GM12878 (cell line): ENCODE results near the gene NCKAP5L. TPM values are rescaled to one million over a fixed set of nuclear protein-coding genes. Genes with fewer than 3 reads are reported as not detected.

Source experiments
- ATAC-seq: fragments of 200-7000 bp; cut with Tn5 transposase; 3 replicates; pipeline ENCODE4 v1.9.1; 2020; ENCODE audit warnings: mild to moderate bottlenecking, moderate library complexity
- BruUV-seq: library from RNA; stranded (reverse); fragments of 400-500 nt; replicated peaks from 2 replicates; lab custom pipeline; 2021; lab: Mats Ljungman, UMichigan
- CTCF ChIA-PET: fragments of 300-600 bp; sonication (Branson Sonifier 250); formaldehyde crosslinking; extraction: SDS; loops from one replicate; lab custom pipeline; 2021; ENCODE audit warnings: inconsistent platforms; lab: Yijun Ruan, JAX
- POLR2A ChIA-PET: fragments of 350-600 bp; formaldehyde crosslinking; extraction: SDS; loops from one replicate; lab custom pipeline; 2021; ENCODE audit warnings: inconsistent platforms; lab: Charles Lee
- RAD21 ChIA-PET: fragments of 300-600 bp; sonication (Branson Sonifier 250); formaldehyde crosslinking; loops from one replicate; lab custom pipeline; 2023; ENCODE audit warnings: antibody characterized with exemption; ENCODE audit not compliant: unreplicated experiment; lab: Charles Lee
- SMC1A ChIA-PET: fragments of 300-600 bp; sonication (Branson Sonifier 250); formaldehyde crosslinking; loops from one replicate; lab custom pipeline; 2023; ENCODE audit not compliant: unreplicated experiment, uncharacterized antibody; lab: Charles Lee
- DNase-seq: peaks from one replicate; pipeline ENCODE4 v3.0.0-alpha.2; 2011; ENCODE audit warnings: low read depth, low spot score
- FAIRE-seq: peaks from 3 replicates; lab custom pipeline; 2011; peaks lifted over from hg19 to GRCh38; lab: Jason Lieb, UNC
- H2AFZ ChIP-seq: 2 replicates; pipeline ENCODE4 v1.6.0; 2011; ENCODE audit warnings: low read depth, low read length, control low read depth; ENCODE audit not compliant: control insufficient read depth
- H3K27ac ChIP-seq: 2 replicates; pipeline ENCODE4 v1.5.1; 2011; ENCODE audit warnings: control low read depth; ENCODE audit not compliant: control insufficient read depth, insufficient read depth
- H3K27me3 ChIP-seq, 2 experiments: replicated peaks in 1 of 2; 2 replicates each; pipeline versions ENCODE4 v1.6.0 to v1.6.1; 2011; ENCODE audit warnings: low read length in 1 of 2; ENCODE audit not compliant: control insufficient read depth in 2 of 2, insufficient read depth in 2 of 2
- H3K36me3 ChIP-seq, 2 experiments: 2 replicates each; pipeline ENCODE4 v1.5.1; 2011; ENCODE audit warnings: low read length in 1 of 2; ENCODE audit not compliant: control insufficient read depth in 2 of 2, insufficient read depth in 2 of 2
- H3K4me1 ChIP-seq: 2 replicates; pipeline ENCODE4 v1.6.1; 2011; ENCODE audit warnings: mild to moderate bottlenecking, low read length, moderate library complexity, mixed read lengths; ENCODE audit not compliant: control insufficient read depth, insufficient read depth
- H3K4me2 ChIP-seq: 2 replicates; pipeline ENCODE4 v1.6.0; 2011; ENCODE audit warnings: control low read depth; ENCODE audit not compliant: control insufficient read depth, insufficient read depth
- H3K4me3 ChIP-seq: fragments of 200-600 bp; sonication (generic); 2 replicates; pipeline ENCODE4 v1.5.1; 2016
- H3K79me2 ChIP-seq: 2 replicates; pipeline ENCODE4 v1.6.0; 2011; ENCODE audit warnings: low read length; ENCODE audit not compliant: control insufficient read depth, insufficient read depth
- H3K9ac ChIP-seq: 2 replicates; pipeline ENCODE4 v1.8.0; 2011; ENCODE audit warnings: low read length, control low read depth, mixed read lengths; ENCODE audit not compliant: control insufficient read depth, insufficient read depth
- H3K9me3 ChIP-seq: replicated peaks from 3 replicates; pipeline ENCODE4 v1.5.1; 2011; ENCODE audit warnings: mild to moderate bottlenecking, low read length; ENCODE audit not compliant: control insufficient read depth, insufficient read depth
- H4K20me1 ChIP-seq: 2 replicates; pipeline ENCODE4 v1.6.0; 2011; ENCODE audit not compliant: control insufficient read depth, insufficient read depth
- CEBPB ChIP-seq, 2 experiments: fragments of 150-350 bp in 1 of 2; IDR thresholded peaks; 2 replicates each; pipeline ENCODE4 v1.6.1; 2012 to 2014; ENCODE audit warnings: low read depth in 2 of 2, low read length in 2 of 2, borderline replicate concordance in 1 of 2, inconsistent platforms in 1 of 2
- CEBPZ ChIP-seq: fragments of 150-350 bp; IDR thresholded peaks from 2 replicates; pipeline ENCODE4 v1.6.1; 2016; ENCODE audit warnings: low read depth, low read length
- FOXM1 ChIP-seq: IDR thresholded peaks from 2 replicates; pipeline ENCODE4 v1.6.1; 2012; ENCODE audit warnings: low read depth, mild to moderate bottlenecking, inconsistent platforms, low read length, moderate library complexity
- JUND ChIP-seq: IDR thresholded peaks from 2 replicates; pipeline ENCODE4 v1.6.1; 2012; ENCODE audit warnings: low read depth, mild to moderate bottlenecking, low read length, improper control_type of control experiment, moderate library complexity
- KDM1A ChIP-seq: fragments of 200-600 bp; sonication (generic); IDR thresholded peaks from 2 replicates; pipeline ENCODE4 v1.6.1; 2016; ENCODE audit warnings: borderline replicate concordance
- MEF2A ChIP-seq: IDR thresholded peaks from 2 replicates; pipeline ENCODE4 v1.6.1; 2011; ENCODE audit warnings: low read depth, mild to moderate bottlenecking, low read length, moderate library complexity; ENCODE audit not compliant: insufficient read depth
- NFXL1 ChIP-seq: fragments of 450-650 bp; IDR thresholded peaks from 2 replicates; pipeline ENCODE4 v1.6.1; 2017; ENCODE audit warnings: antibody characterized with exemption, mild to moderate bottlenecking, borderline replicate concordance
- PAX5 ChIP-seq: IDR thresholded peaks from 2 replicates; pipeline ENCODE4 v1.6.1; 2011; ENCODE audit warnings: low read depth, low read length, borderline replicate concordance
- RCOR1 ChIP-seq: conservative IDR thresholded peaks from 2 replicates; pipeline ENCODE4 v1.6.1; 2012; ENCODE audit warnings: low read depth, low read length, improper control_type of control experiment
- RELA ChIP-seq: fragments of 450-650 bp; IDR thresholded peaks from 2 replicates; pipeline ENCODE4 v1.8.0; 2014; ENCODE audit warnings: borderline replicate concordance; ENCODE audit not compliant: partially characterized antibody
- ZZZ3 ChIP-seq: IDR thresholded peaks from 2 replicates; pipeline ENCODE4 v1.6.1; 2011; ENCODE audit warnings: low read depth; ENCODE audit not compliant: control insufficient read depth, insufficient read length
- WGBS: methylation state at CpG from one replicate; pipeline ENCODE4 v1.1.6; 2016; ENCODE audit warnings: low lambda C conversion rate; ENCODE audit not compliant: insufficient replicate concordance, insufficient coverage; ENCODE audit errors: missing lambda C conversion rate; 5-methylcytosine and 5-hydroxymethylcytosine counted together
- in situ Hi-C: fragments of 300-500 bp; cut with MboI; formaldehyde crosslinking; loops from 9 replicates; pipeline ENCODE4 v1.14.3; 2018; ENCODE audit warnings: mixed read lengths
- intact Hi-C: fragments of 100-400 bp; cut with micrococcal nuclease; formaldehyde crosslinking; loops from one replicate; pipeline ENCODE4 v1.14.2; 2022; ENCODE audit not compliant: unreplicated experiment
- polyA plus RNA-seq, 11 experiments: library from polyadenylated mRNA; depleted of rRNA in 4 of 11; unstranded in 6 of 11; stranded (reverse) in 5 of 11; fragments of >200 nt; fragmentation: Nextera tagmentation in 4 of 11; fragmentation: Illumina TruSeq in 1 of 11; extraction: Ambion mirVana in 4 of 11; extraction: Trizol in 1 of 11; gene quantifications; 1 replicate in 1 of 11; 2 replicates in 10 of 11; pipeline versions ENCODE4 v1.2.1 to v1.2.3, GENCODE V29; 2011 to 2016; ENCODE audit warnings: inconsistent platforms in 2 of 11, missing spikeins in 2 of 11, low read depth in 1 of 11
- total RNA-seq, 4 experiments: library from RNA; depleted of rRNA in 3 of 4; stranded (reverse); fragments of >200 nt in 3 of 4; fragmentation: Illumina TruSeq in 1 of 4; extraction: Trizol in 1 of 4; gene quantifications; 2 replicates each; pipeline versions ENCODE4 v1.2.1 to v1.2.3, GENCODE V29; 2013 to 2021
- TF ChIP-seq, protein P1 (sequence below): fragments of 450-650 bp; IDR thresholded peaks from 2 replicates; pipeline ENCODE4 v1.6.1; 2017; ENCODE audit warnings: mild to moderate bottlenecking, moderate library complexity

The NCKAP5L gene
- total and polyA plus RNA-seq, 10 of the 15 experiments (the other 5 are each of a cell fraction or from before 2014, with no cell fraction given), result 0.03 to 15.8 (median 4.4) TPM

GRCh38 chr12:49789992-49790391 lies 38.2 kb downstream of the NCKAP5L start:
- Histone ChIP-seq H3K27me3 (no peaks in the 10 kb centered on the region), H4K20me1 (no peaks in the 10 kb centered on the region), H2AFZ (no peak overlapping the region), H3K27ac (no peak overlapping the region), H3K4me3 (no peak overlapping the region), H3K9me3 (no peaks in the 10 kb centered on the region; the same call in 2 of the 3 replicates), H3K4me1 (no peaks in the 10 kb centered on the region), H3K4me2 (no peak overlapping the region), H3K9ac (no peak overlapping the region), H3K36me3 (peaks cover 0 to 1% of the 10 kb centered on the region in 2 experiments; a peak in 2 of 4 replicates), H3K79me2 (no peaks in the 10 kb centered on the region)
- TF ChIP-seq RELA, result no peak
- TF ChIP-seq RCOR1, result no peak
- TF ChIP-seq CEBPZ, result no peak
- TF ChIP-seq NFXL1, result no peak
- TF ChIP-seq KDM1A, result no peak
- TF ChIP-seq JUND, result no peak
- TF ChIP-seq, protein P1, sequence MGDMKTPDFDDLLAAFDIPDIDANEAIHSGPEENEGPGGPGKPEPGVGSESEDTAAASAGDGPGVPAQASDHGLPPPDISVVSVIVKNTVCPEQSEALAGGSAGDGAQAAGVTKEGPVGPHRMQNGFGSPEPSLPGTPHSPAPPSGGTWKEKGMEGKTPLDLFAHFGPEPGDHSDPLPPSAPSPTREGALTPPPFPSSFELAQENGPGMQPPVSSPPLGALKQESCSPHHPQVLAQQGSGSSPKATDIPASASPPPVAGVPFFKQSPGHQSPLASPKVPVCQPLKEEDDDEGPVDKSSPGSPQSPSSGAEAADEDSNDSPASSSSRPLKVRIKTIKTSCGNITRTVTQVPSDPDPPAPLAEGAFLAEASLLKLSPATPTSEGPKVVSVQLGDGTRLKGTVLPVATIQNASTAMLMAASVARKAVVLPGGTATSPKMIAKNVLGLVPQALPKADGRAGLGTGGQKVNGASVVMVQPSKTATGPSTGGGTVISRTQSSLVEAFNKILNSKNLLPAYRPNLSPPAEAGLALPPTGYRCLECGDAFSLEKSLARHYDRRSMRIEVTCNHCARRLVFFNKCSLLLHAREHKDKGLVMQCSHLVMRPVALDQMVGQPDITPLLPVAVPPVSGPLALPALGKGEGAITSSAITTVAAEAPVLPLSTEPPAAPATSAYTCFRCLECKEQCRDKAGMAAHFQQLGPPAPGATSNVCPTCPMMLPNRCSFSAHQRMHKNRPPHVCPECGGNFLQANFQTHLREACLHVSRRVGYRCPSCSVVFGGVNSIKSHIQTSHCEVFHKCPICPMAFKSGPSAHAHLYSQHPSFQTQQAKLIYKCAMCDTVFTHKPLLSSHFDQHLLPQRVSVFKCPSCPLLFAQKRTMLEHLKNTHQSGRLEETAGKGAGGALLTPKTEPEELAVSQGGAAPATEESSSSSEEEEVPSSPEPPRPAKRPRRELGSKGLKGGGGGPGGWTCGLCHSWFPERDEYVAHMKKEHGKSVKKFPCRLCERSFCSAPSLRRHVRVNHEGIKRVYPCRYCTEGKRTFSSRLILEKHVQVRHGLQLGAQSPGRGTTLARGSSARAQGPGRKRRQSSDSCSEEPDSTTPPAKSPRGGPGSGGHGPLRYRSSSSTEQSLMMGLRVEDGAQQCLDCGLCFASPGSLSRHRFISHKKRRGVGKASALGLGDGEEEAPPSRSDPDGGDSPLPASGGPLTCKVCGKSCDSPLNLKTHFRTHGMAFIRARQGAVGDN, result no peak
- no peak for TF ChIP-seq FOXM1
- no peak for TF ChIP-seq MEF2A
- TF ChIP-seq ZZZ3, result no peak
- TF ChIP-seq CEBPB (IDR thresholded peaks at IDR 0.05; ENCODE audit: borderline replicate concordance in 1 of 2, low read depth in 2 of 2, low read length in 2 of 2), result no peak
- no peak for TF ChIP-seq PAX5
- BruUV-seq, result no TSS peak
- FAIRE-seq (no peak), DNase-seq (no peak), ATAC-seq (no peak)
- WGBS, result 67% methylated on average over 3 of the region's 3 CpGs
- intact Hi-C loops, result no loop called here
- ChIA-PET RAD21 (no interaction called here), CTCF (no interaction called here), POLR2A (interaction anchor here (0.7 kb wide), 1 partner anchor 49 kb away, joined by 5 read pairs; no protein-coding TSS in a partner anchor), SMC1A (no interaction called here)
- in situ Hi-C loops, result no loop called here
